Transverse colon (tissue), 4 donors: Measurements from ENCODE around the gene MYOM1. TPM values are rescaled to one million over a fixed set of nuclear protein-coding genes. Genes with fewer than 3 reads are reported as not detected.
"Not testable (repeated sequence)": the region's sequence is repeated elsewhere in the genome, so short reads cannot be mapped to it uniquely, and the experiment has no call there.

Experiments used
- DNase-seq: peaks from one replicate; pipeline ENCODE4 v3.0.0-alpha.2; 2019
- H3K27ac ChIP-seq, 4 donors: fragments of 200-600 bp; sonication (generic); 2 replicates each; pipeline ENCODE4 v1.5.1; 2016 to 2018; ENCODE audit warnings: inconsistent platforms in 4 of 4
- H3K27me3 ChIP-seq: fragments of 200-600 bp; sonication (generic); 2 replicates; pipeline ENCODE4 v1.5.1; 2017; ENCODE audit warnings: inconsistent platforms
- H3K36me3 ChIP-seq, 4 donors: fragments of 200-600 bp; sonication (generic); 2 replicates each; pipeline ENCODE4 v1.5.1; 2017 to 2019; ENCODE audit warnings: inconsistent platforms in 4 of 4
- H3K4me1 ChIP-seq, 4 donors: fragments of 200-600 bp; sonication (generic); 2 replicates each; pipeline ENCODE4 v1.5.1; 2017 to 2020; ENCODE audit warnings: inconsistent platforms in 4 of 4
- H3K4me3 ChIP-seq, 4 donors: fragments of 200-600 bp; sonication (generic); 1 replicate in 1 of 4; 2 replicates in 3 of 4; pipeline versions ENCODE4 v1.5.1 to v1.6.1; 2017 to 2019; ENCODE audit warnings: inconsistent platforms in 4 of 4
- H3K9me3 ChIP-seq, 2 donors: fragments of 200-600 bp; sonication (generic); 2 replicates each; pipeline ENCODE4 v1.5.1; 2017 to 2019; ENCODE audit warnings: inconsistent platforms in 2 of 2
- CTCF ChIP-seq, 5 experiments: fragments of 200-600 bp in 3 of 5; fragments of 450-650 bp in 2 of 5; sonication (generic) in 3 of 5; IDR thresholded peaks; 1 replicate in 2 of 5; 2 replicates in 3 of 5; pipeline ENCODE4 v1.5.1; 2016 to 2017; ENCODE audit warnings: antibody characterized with exemption in 5 of 5, inconsistent platforms in 3 of 5, mild to moderate bottlenecking in 2 of 5, moderate library complexity in 1 of 5
- EP300 ChIP-seq: sonication (generic); formaldehyde crosslinking; IDR thresholded peaks from one replicate; pipeline ENCODE4 v1.6.1; 2017; ENCODE audit warnings: antibody characterized with exemption, low read depth
- POLR2A ChIP-seq: fragments of 450-650 bp; IDR thresholded peaks from one replicate; pipeline ENCODE4 v1.6.1; 2016; ENCODE audit warnings: antibody characterized with exemption, mild to moderate bottlenecking, moderate library complexity
- POLR2AphosphoS5 ChIP-seq, 3 donors: sonication (generic); formaldehyde crosslinking; IDR thresholded peaks; one replicate each; pipeline ENCODE4 v1.6.1; 2016; ENCODE audit warnings: antibody characterized with exemption in 3 of 3
- WGBS, 2 donors: methylation state at CpG; one replicate each; pipeline ENCODE4 v1.1.5; 2018; ENCODE audit warnings: low coverage in 1 of 2; 5-methylcytosine and 5-hydroxymethylcytosine counted together
- in situ Hi-C, 4 donors: fragments of 200-750 bp; cut with MboI; loops; one replicate each; pipeline versions ENCODE4 v1.15.0 to v1.15.1; 2017; ENCODE audit warnings: low sequenced_read_pairs in 3 of 4, low pct_ligation_motif_present in 1 of 4, low pct_unique_long_range_greater_than_20kb in 1 of 4
- intact Hi-C: fragments of 100-400 bp; cut with DNase I; formaldehyde crosslinking; loops from one replicate; pipeline ENCODE4 v1.15.1; 2023; ENCODE audit warnings: low total_unique reads
- total RNA-seq, 4 donors: library from RNA; depleted of rRNA; stranded (reverse); fragments of >200 nt; gene quantifications; one replicate each; pipeline ENCODE4 v1.1.0, GENCODE V29; 2016

The MYOM1 gene
- total RNA-seq, 4 donors from 2014 or later, result 6.0 to 30.4 (median 7.7) TPM

- H3K4me1 ChIP-seq, result peaks cover 0 to 17% (median 11%) of the 10 kb centered on the region in 4 donors
- DNase-seq, result no peak
- intact Hi-C loops, result no loop called here
- H3K9me3 ChIP-seq, result no peaks in the 10 kb centered on the region
- in situ Hi-C loops, result loop anchor here in 2 of 4 donors (25.0 kb wide), 1 partner anchor 115 kb away; no protein-coding TSS in a partner anchor
- H3K27me3 ChIP-seq, result no peaks in the 10 kb centered on the region
- H3K36me3 ChIP-seq, result no peaks in the 10 kb centered on the region
- H3K4me3 ChIP-seq, result no peak overlapping the region
- TF ChIP-seq EP300 (no peak), POLR2AphosphoS5 (IDR thresholded peaks at IDR 0.05) (no peak)
- peak overlapping the region; percentile 74 to 88 (median 82) for H3K27ac ChIP-seq
- 29 to 37% methylated on average over 2 of the region's 2 CpGs for WGBS, 2 donors
Measured at GRCh38 chr18:3052411-3052758, 167.4 kb downstream of the MYOM1 start.

- intact Hi-C loops (no loop called here), in situ Hi-C loops (loop anchor here in 2 of 4 donors (25.0 kb wide), 1 partner anchor 115 kb away; no protein-coding TSS in a partner anchor)
- H3K36me3 ChIP-seq, result no peaks in the 10 kb centered on the region
- WGBS, 2 donors, result 22 to 53% methylated on average over 8 of the region's 8 CpGs
- H3K9me3 ChIP-seq, result no peaks in the 10 kb centered on the region
- peak; percentile 67 for DNase-seq
- H3K4me1 ChIP-seq, result peaks cover 0 to 17% (median 11%) of the 10 kb centered on the region in 4 donors
- H3K27ac ChIP-seq, result peak overlapping the region; percentile 74 to 88 (median 82)
- no peak overlapping the region for H3K4me3 ChIP-seq
- TF ChIP-seq EP300 (no peak), POLR2AphosphoS5 (IDR thresholded peaks at IDR 0.05) (peak in 2 of 3 donors; percentile 45 to 62), POLR2A (peak; percentile 16)
- no peaks in the 10 kb centered on the region for H3K27me3 ChIP-seq
Measured at GRCh38 chr18:3051718-3052410, 167.9 kb downstream of the MYOM1 start.

GRCh38 chr18:3049897-3050454, 169.8 kb downstream of the MYOM1 start:
- H3K27me3 ChIP-seq, intact Hi-C loops, DNase-seq, H3K36me3 ChIP-seq, H3K4me3 ChIP-seq, H3K27ac ChIP-seq, H3K9me3 ChIP-seq: not testable (repeated sequence)
- in situ Hi-C loops, result loop anchor here in 2 of 4 donors (25.0 kb wide), 1 partner anchor 113 kb away; no protein-coding TSS in a partner anchor
- H3K4me1 ChIP-seq, result peaks cover 0 to 32% (median 14%) of the 10 kb centered on the region in 4 donors
- WGBS, 2 donors, result 82% methylated on average over 7 of the region's 8 CpGs; no CpG with 5 or more reads in 1 of the 2 donors

- no peaks in the 10 kb centered on the region for H3K27me3 ChIP-seq
- TF ChIP-seq POLR2A (no peak), POLR2AphosphoS5 (IDR thresholded peaks at IDR 0.05) (no peak), EP300 (no peak), CTCF (IDR thresholded peaks at IDR 0.05) (no peak)
- no peak for DNase-seq
- intact Hi-C loops (no loop called here), in situ Hi-C loops (no loop called here)
- no peak overlapping the region for H3K4me3 ChIP-seq
- peaks cover 8 to 42% (median 19%) of the 10 kb centered on the region in 4 donors for H3K4me1 ChIP-seq
- H3K36me3 ChIP-seq, result no peaks in the 10 kb centered on the region
- no peaks in the 10 kb centered on the region for H3K9me3 ChIP-seq
- no peak overlapping the region for H3K27ac ChIP-seq
- WGBS, 2 donors, result 80 to 90% methylated on average over 1 to 3 of the region's 3 CpGs
Measured at GRCh38 chr18:3048820-3049349, 170.9 kb downstream of the MYOM1 start.

GRCh38 chr18:3048121-3048520, 171.6 kb downstream of the MYOM1 start:
- WGBS, 2 donors, result 61 to 69% methylated on average over 3 to 6 of the region's 6 CpGs
- peaks cover 8 to 42% (median 19%) of the 10 kb centered on the region in 4 donors for H3K4me1 ChIP-seq
- intact Hi-C loops, result no loop called here

More at GRCh38 chr18:3048121-3048520, 171.6 kb downstream of the MYOM1 start:
- no peaks in the 10 kb centered on the region for H3K27me3 ChIP-seq
- no peak overlapping the region for H3K4me3 ChIP-seq
- H3K36me3 ChIP-seq, result no peaks in the 10 kb centered on the region
- in situ Hi-C loops, result no loop called here
- no peak overlapping the region for H3K27ac ChIP-seq
- no peaks in the 10 kb centered on the region for H3K9me3 ChIP-seq
- no peak for DNase-seq
- TF ChIP-seq EP300 (no peak), POLR2A (no peak), POLR2AphosphoS5 (IDR thresholded peaks at IDR 0.05) (no peak), CTCF (IDR thresholded peaks at IDR 0.05) (no peak)
